Mesodermal cell (in vitro differentiated cells): ENCODE measurements around the gene PSTPIP2.

Experiments
- H3K27ac ChIP-seq: 2 replicates; pipeline ENCODE4 v1.7.0; 2013; ENCODE audit warnings: mild to moderate bottlenecking, low read depth, low read length, moderate library complexity; ENCODE audit not compliant: severe bottlenecking
- H3K36me3 ChIP-seq: 2 replicates; pipeline ENCODE4 v1.7.1; 2013; ENCODE audit warnings: mild to moderate bottlenecking, low read length, moderate library complexity; ENCODE audit not compliant: control insufficient read depth, insufficient read depth
- H3K4me1 ChIP-seq: one replicate; pipeline ENCODE4 v1.7.1; 2013; ENCODE audit warnings: mild to moderate bottlenecking, low read length; ENCODE audit not compliant: insufficient read depth, control insufficient read depth, poor library complexity, severe bottlenecking
- H3K4me3 ChIP-seq: 2 replicates; pipeline ENCODE4 v1.7.0; 2013; ENCODE audit warnings: low read length, control low read depth, mild to moderate bottlenecking; ENCODE audit not compliant: insufficient read depth, poor library complexity, severe bottlenecking; ENCODE audit errors: extremely low read depth
- H3K9me3 ChIP-seq: 2 replicates; pipeline ENCODE4 v1.7.1; 2013; ENCODE audit warnings: mild to moderate bottlenecking, low read length, moderate library complexity; ENCODE audit not compliant: control insufficient read depth
- WGBS, 2 experiments: methylation state at CpG; one replicate each; pipeline ENCODE4 v1.1.5; 2013; ENCODE audit warnings: missing lambda C conversion rate in 2 of 2; ENCODE audit not compliant: insufficient coverage in 2 of 2; 5-methylcytosine and 5-hydroxymethylcytosine counted together

Gene PSTPIP2

GRCh38 chr18:46035696-46036680 lies 36.1 kb downstream of the PSTPIP2 start:
- H3K27ac ChIP-seq: no peak overlapping the region
- H3K9me3 ChIP-seq: no peaks in the 10 kb centered on the region
- WGBS, 2 experiments: 86 to 100% methylated on average over 2 of the region's 2 CpGs

GRCh38 chr18:46034230-46034629 lies 37.8 kb downstream of the PSTPIP2 start:
- no peak overlapping the region for H3K27ac ChIP-seq
- H3K4me3 ChIP-seq: no peak overlapping the region
- H3K4me1 ChIP-seq: peaks cover 15% of the 10 kb centered on the region
- WGBS, 2 experiments: 100% methylated on average over 1 of the region's 1 CpG; no CpG with 5 or more reads in 1 of the 2 experiments
- H3K9me3 ChIP-seq: no peaks in the 10 kb centered on the region
- H3K36me3 ChIP-seq: peaks cover 30% of the 10 kb centered on the region

More at GRCh38 chr18:46035696-46036680, 36.1 kb downstream of the PSTPIP2 start:
- Histone ChIP-seq H3K36me3 (peaks cover 23% of the 10 kb centered on the region), H3K4me3 (no peak overlapping the region), H3K4me1 (peaks cover 27% of the 10 kb centered on the region)

GRCh38 chr18:46031741-46032140 lies 40.3 kb downstream of the PSTPIP2 start:
- Histone ChIP-seq H3K4me3 (no peak overlapping the region), H3K4me1 (peaks cover 15% of the 10 kb centered on the region), H3K27ac (no peak overlapping the region), H3K36me3 (peaks cover 38% of the 10 kb centered on the region), H3K9me3 (no peaks in the 10 kb centered on the region)
- WGBS, 2 experiments: 93 to 100% methylated on average over 2 of the region's 4 CpGs

- peak overlapping the region; percentile 21 for H3K4me3 ChIP-seq
- H3K36me3 ChIP-seq: peaks cover 45% of the 10 kb centered on the region
- no peak overlapping the region for H3K27ac ChIP-seq
- no peaks in the 10 kb centered on the region for H3K4me1 ChIP-seq
- WGBS, 2 experiments: 73 to 75% methylated on average over 7 of the region's 7 CpGs
- no peaks in the 10 kb centered on the region for H3K9me3 ChIP-seq
These were observed 43.5 kb downstream of the PSTPIP2 start for GRCh38 chr18:46028536-46028891.

GRCh38 chr18:46019936-46020335 lies 52.1 kb downstream of the PSTPIP2 start:
- Histone ChIP-seq H3K27ac (no peak overlapping the region), H3K9me3 (no peaks in the 10 kb centered on the region), H3K4me3 (no peak overlapping the region), H3K4me1 (peaks cover 5% of the 10 kb centered on the region), H3K36me3 (peaks cover 17% of the 10 kb centered on the region)
- 90 to 93% methylated on average over 2 to 3 of the region's 3 CpGs for WGBS, 2 experiments

- Histone ChIP-seq H3K4me1 (no peaks in the 10 kb centered on the region), H3K4me3 (no peak overlapping the region), H3K9me3 (no peaks in the 10 kb centered on the region), H3K27ac (no peak overlapping the region), H3K36me3 (peaks cover 36% of the 10 kb centered on the region)
- WGBS, 2 experiments: 91 to 94% methylated on average over 2 to 3 of the region's 5 CpGs
These were observed 58.4 kb downstream of the PSTPIP2 start for GRCh38 chr18:46013484-46014189.

GRCh38 chr18:46010676-46011075 lies 61.4 kb downstream of the PSTPIP2 start:
- peaks cover 54% of the 10 kb centered on the region for H3K36me3 ChIP-seq
- WGBS, 2 experiments: 90 to 94% methylated on average over 2 to 3 of the region's 4 CpGs
- no peaks in the 10 kb centered on the region for H3K4me1 ChIP-seq
- no peak overlapping the region for H3K4me3 ChIP-seq
- H3K9me3 ChIP-seq: no peaks in the 10 kb centered on the region
- H3K27ac ChIP-seq: no peak overlapping the region

GRCh38 chr18:46010050-46010449 lies 62.0 kb downstream of the PSTPIP2 start:
- Histone ChIP-seq H3K9me3 (no peaks in the 10 kb centered on the region), H3K4me3 (no peak overlapping the region), H3K27ac (no peak overlapping the region), H3K36me3 (peaks cover 51% of the 10 kb centered on the region), H3K4me1 (no peaks in the 10 kb centered on the region)
- 94 to 97% methylated on average over 4 of the region's 4 CpGs for WGBS, 2 experiments

- H3K27ac ChIP-seq: no peak overlapping the region
- peaks cover 46% of the 10 kb centered on the region for H3K36me3 ChIP-seq
- 83% methylated on average over 1 of the region's 5 CpGs; no CpG with 5 or more reads in 1 of the 2 experiments for WGBS, 2 experiments
- no peak overlapping the region for H3K4me3 ChIP-seq
- no peaks in the 10 kb centered on the region for H3K4me1 ChIP-seq
- no peaks in the 10 kb centered on the region for H3K9me3 ChIP-seq
These were observed 62.8 kb downstream of the PSTPIP2 start for GRCh38 chr18:46009125-46009840.

- H3K27ac ChIP-seq: no peak overlapping the region
- H3K9me3 ChIP-seq: no peaks in the 10 kb centered on the region
- 87 to 99% methylated on average over 7 to 8 of the region's 8 CpGs for WGBS, 2 experiments
- H3K4me3 ChIP-seq: no peak overlapping the region
- no peaks in the 10 kb centered on the region for H3K4me1 ChIP-seq
- peaks cover 52% of the 10 kb centered on the region for H3K36me3 ChIP-seq
These were observed 63.5 kb downstream of the PSTPIP2 start for GRCh38 chr18:46008531-46008930.
